KOPT-K1 (cell line): ENCODE measurements around the gene SHC4.
"Not testable (repeated sequence)": the region's sequence is repeated elsewhere in the genome, so short reads cannot be mapped to it uniquely, and the experiment has no call there.

ENCODE experiments used
- H3K27ac ChIP-seq: fragments of 200-600 bp; sonication (generic); 2 replicates; pipeline ENCODE4 v1.5.1; 2016; ENCODE audit warnings: antibody characterized with exemption, mild to moderate bottlenecking, low read depth, low read length; ENCODE audit not compliant: poor library complexity, severe bottlenecking
- H3K36me3 ChIP-seq: fragments of 200-600 bp; sonication (generic); 2 replicates; pipeline ENCODE4 v1.5.1; 2017; ENCODE audit warnings: antibody characterized with exemption, mild to moderate bottlenecking, low read length, moderate library complexity; ENCODE audit not compliant: insufficient read depth
- H3K9me3 ChIP-seq: fragments of 200-600 bp; sonication (generic); 2 replicates; pipeline ENCODE4 v1.5.1; 2017; ENCODE audit warnings: antibody characterized with exemption, low read length, mild to moderate bottlenecking; ENCODE audit not compliant: insufficient read depth, poor library complexity, severe bottlenecking

The SHC4 gene

GRCh38 chr15:48866141-48866563, 97.6 kb downstream of the SHC4 start:
- no peak overlapping the region for H3K27ac ChIP-seq
- no peaks in the 10 kb centered on the region for H3K36me3 ChIP-seq
- no peaks in the 10 kb centered on the region for H3K9me3 ChIP-seq

GRCh38 chr15:48865370-48866079, 98.2 kb downstream of the SHC4 start:
- Histone ChIP-seq H3K36me3 (no peaks in the 10 kb centered on the region), H3K9me3 (no peaks in the 10 kb centered on the region), H3K27ac (no peak overlapping the region)

- Histone ChIP-seq H3K9me3 (no peaks in the 10 kb centered on the region), H3K27ac (no peak overlapping the region), H3K36me3 (no peaks in the 10 kb centered on the region)
These were observed 101.0 kb downstream of the SHC4 start for GRCh38 chr15:48862705-48863104.

- H3K36me3 ChIP-seq = no peaks in the 10 kb centered on the region
- H3K27ac ChIP-seq = no peak overlapping the region
- H3K9me3 ChIP-seq = no peaks in the 10 kb centered on the region
These were observed 101.8 kb downstream of the SHC4 start for GRCh38 chr15:48861813-48862431.

DNA sequence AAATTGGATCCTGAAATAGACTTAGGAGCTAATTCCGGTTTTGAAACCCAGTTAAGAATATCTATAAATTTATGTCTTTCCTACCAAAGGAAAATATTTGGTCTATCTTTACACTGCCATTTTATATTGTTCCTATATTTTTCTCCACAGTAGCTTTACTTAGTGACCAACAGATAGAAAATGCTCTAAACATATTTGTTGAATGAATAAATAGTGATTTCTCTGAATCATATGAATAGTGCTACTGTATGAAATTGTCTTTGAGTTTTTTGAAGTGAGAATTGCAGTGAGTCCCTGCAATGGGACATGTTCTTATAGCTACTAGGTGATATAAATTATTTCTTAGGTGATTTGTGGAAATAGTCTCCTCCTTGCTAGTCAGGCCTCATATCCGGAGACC, 104.3 kb downstream of the SHC4 start:
- no peaks in the 10 kb centered on the region for H3K9me3 ChIP-seq
- no peaks in the 10 kb centered on the region for H3K36me3 ChIP-seq
- no peak overlapping the region for H3K27ac ChIP-seq

DNA sequence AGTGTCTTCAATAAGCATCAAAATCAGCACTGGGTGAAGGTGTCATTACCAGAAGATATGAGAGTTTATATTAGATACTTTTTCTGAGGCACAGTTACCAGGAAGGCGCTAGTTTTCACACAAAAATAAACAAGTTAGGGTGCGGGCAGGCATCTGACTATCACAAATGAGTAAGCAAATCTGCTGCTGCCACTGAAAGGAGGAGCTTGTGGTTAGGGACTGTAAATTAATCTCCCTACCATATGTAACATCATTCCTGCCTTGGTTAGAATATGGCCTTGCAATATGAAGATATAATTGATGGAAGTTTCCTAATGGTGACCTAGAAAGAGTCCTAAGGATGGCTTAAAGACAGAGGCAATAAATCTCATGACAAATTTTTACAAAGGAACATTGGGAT, 105.3 kb downstream of the SHC4 start:
- Histone ChIP-seq H3K9me3 (no peaks in the 10 kb centered on the region), H3K27ac (no peak overlapping the region), H3K36me3 (no peaks in the 10 kb centered on the region)

DNA sequence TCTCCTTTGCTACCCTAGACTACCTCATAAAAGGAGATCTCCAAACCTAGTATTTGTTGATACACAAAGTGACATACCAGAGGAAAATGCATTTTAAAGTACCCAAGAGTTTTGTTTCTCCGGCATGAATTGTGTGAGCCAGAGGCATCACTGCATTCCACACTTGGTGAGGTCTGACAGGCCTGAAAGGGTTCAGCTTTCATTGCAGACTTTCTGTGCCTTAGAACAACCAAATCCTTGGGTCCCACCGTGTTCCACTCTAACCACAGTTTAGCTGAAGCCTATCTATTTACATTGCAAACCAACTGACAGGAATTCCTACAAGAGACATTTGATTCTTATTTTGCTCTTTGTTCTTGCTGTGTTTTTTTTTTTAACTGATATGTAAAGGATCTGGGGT, 106.8 kb downstream of the SHC4 start:
- Histone ChIP-seq H3K36me3 (no peaks in the 10 kb centered on the region), H3K9me3 (no peaks in the 10 kb centered on the region), H3K27ac (no peak overlapping the region)

DNA sequence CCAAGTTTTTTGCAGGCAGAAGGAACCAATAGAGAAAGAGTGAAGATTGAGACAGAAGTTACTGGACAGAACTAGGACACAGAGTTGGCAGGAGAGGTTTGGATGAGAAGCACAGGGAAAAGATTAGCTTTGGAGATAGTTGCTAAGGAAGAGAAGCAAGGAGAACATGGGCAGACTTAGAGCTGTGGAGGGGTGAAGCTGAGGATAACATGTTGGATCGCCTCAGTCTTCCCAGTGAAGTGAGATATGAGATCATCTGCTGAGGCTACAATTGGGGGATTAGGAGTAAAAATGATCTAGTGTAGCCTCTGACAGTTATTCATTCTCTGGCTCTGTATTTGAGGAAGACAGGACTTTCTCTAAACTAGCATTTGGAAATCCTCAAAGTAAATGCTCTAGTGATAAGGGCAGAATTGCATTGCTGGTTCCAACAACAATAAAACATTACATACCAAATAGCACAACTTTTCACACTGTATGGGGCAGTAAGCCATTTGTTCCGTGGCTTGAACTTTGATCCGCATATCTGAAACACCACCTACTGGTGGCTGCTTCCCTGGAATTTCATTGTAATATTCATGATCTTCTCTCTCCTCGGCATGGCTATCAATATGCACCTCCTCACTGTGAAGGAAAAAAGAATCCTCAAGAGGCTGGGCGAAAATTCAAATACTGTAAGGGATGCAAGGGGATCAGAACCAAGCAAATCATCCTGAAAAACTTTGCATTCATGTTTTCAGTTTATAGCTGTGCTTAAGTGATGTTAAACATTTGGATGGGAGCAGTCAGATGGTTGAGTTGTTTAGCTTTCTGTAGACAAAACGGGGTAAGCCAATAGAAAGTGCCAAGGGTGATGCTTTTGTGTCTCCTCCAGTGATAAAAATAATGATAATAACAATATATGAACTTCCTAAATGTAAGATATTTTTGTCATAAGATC, 107.9 kb downstream of the SHC4 start:
- no peak overlapping the region for H3K27ac ChIP-seq
- no peaks in the 10 kb centered on the region for H3K36me3 ChIP-seq
- H3K9me3 ChIP-seq = no peaks in the 10 kb centered on the region

DNA sequence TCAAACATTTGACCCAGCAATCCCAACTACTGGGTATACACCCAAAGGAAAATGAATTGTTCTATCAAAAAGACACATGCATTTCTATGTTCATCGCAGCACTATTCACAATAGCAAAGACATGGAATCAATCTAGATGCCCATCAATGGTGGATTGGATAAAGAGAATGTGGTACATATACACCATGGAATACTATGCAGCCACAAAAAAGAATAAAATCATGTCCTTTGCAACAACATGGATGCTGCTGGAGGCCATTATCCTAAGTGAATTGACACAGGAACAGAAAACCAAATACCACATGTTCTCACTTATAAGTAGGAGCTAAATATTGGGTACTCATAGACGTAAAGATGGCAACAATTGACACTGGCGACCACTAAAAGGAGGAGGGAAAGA, 109.3 kb downstream of the SHC4 start:
- not testable (repeated sequence) for H3K36me3 ChIP-seq, H3K27ac ChIP-seq

DNA sequence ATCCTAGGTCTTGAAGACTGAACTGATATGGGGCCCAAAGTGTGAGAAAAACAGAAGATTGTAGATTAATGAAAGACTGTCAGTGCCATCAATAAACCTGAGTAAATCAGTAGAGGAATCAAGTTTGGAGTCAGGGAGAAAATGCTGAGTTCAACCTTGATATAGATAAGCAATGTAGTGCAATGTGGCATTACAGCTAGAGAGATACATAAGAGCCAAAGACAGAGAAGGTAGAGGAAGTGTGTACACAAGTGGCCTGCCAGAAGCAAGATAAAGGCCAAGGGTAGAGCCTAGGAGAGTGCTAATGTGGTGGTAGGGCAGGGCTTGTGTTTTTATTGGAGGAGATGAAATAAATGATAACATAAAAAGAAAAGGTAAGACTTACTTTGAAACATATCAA, 111.8 kb downstream of the SHC4 start:
- Histone ChIP-seq H3K9me3 (no peaks in the 10 kb centered on the region), H3K36me3 (no peaks in the 10 kb centered on the region), H3K27ac (no peak overlapping the region)

More for the DNA sequence above, 109.3 kb downstream of the SHC4 start:
- not testable (repeated sequence) for H3K9me3 ChIP-seq

- H3K9me3 ChIP-seq = no peaks in the 10 kb centered on the region
- no peak overlapping the region for H3K27ac ChIP-seq
- no peaks in the 10 kb centered on the region for H3K36me3 ChIP-seq
These were observed 113.1 kb downstream of the SHC4 start for GRCh38 chr15:48850648-48851047.

GRCh38 chr15:48845123-48845522, 118.6 kb downstream of the SHC4 start:
- no peaks in the 10 kb centered on the region for H3K36me3 ChIP-seq
- no peaks in the 10 kb centered on the region for H3K9me3 ChIP-seq
- no peak overlapping the region for H3K27ac ChIP-seq

- Histone ChIP-seq H3K9me3 (no peaks in the 10 kb centered on the region), H3K27ac (no peak overlapping the region), H3K36me3 (no peaks in the 10 kb centered on the region)
These were observed 121.2 kb downstream of the SHC4 start for GRCh38 chr15:48842501-48842900.

DNA sequence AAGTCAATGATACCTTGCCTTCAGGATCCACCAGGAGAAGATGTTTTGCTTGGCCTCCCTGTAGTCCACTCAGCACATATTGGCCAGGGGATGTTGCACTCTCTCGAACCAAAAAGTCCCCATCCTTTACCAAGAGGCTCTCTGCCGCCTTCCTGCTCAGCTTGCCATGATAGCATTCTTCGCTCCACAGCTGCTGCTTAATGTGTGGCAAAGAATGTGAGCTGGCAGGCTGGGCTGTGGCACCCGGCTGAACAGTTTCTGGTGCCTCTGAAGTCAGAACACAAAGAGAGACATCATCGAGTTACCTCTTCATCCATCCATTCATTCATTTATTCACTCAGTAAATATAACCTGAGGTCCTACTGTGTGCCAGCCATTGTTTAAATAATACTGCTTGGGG, 129.0 kb downstream of the SHC4 start:
- Histone ChIP-seq H3K9me3 (no peaks in the 10 kb centered on the region), H3K36me3 (no peaks in the 10 kb centered on the region)

GRCh38 chr15:48833526-48834239, 130.0 kb downstream of the SHC4 start:
- H3K9me3 ChIP-seq = no peaks in the 10 kb centered on the region

More for the DNA sequence above, 129.0 kb downstream of the SHC4 start:
- H3K27ac ChIP-seq = no peak overlapping the region

More at GRCh38 chr15:48833526-48834239, 130.0 kb downstream of the SHC4 start:
- Histone ChIP-seq H3K36me3 (no peaks in the 10 kb centered on the region), H3K27ac (no peak overlapping the region)
